Measurements from ENCODE around the gene TRIO.

The TRIO gene

GRCh38 chr5:14327624-14328023, 184.5 kb downstream of the TRIO start:
- DNase-seq (ENCODE audit: low read depth): no peak

- DNase-seq (ENCODE audit: low read depth): no peak
Observed at GRCh38 chr5:14328144-14328543, 185.0 kb downstream of the TRIO start.

GRCh38 chr5:14330291-14330690, 187.1 kb downstream of the TRIO start:
- no peak for DNase-seq (ENCODE audit: low read depth)

GRCh38 chr5:14330729-14331385, 187.7 kb downstream of the TRIO start:
- DNase-seq (ENCODE audit: low read depth): no peak

- no peak for DNase-seq (ENCODE audit: low read depth)
Observed at GRCh38 chr5:14331386-14331781, 188.2 kb downstream of the TRIO start.

GRCh38 chr5:14332038-14332631, 189.0 kb downstream of the TRIO start:
- DNase-seq (ENCODE audit: low read depth): no peak

- DNase-seq (ENCODE audit: low read depth): no peak
Observed at GRCh38 chr5:14332746-14333145, 189.6 kb downstream of the TRIO start.

- no peak for DNase-seq (ENCODE audit: low read depth)
Observed at GRCh38 chr5:14337593-14337992, 194.5 kb downstream of the TRIO start.

- no peak for DNase-seq (ENCODE audit: low read depth)
Observed at GRCh38 chr5:14339468-14339867, 196.3 kb downstream of the TRIO start.

GRCh38 chr5:14341571-14342230, 198.6 kb downstream of the TRIO start:
- DNase-seq (ENCODE audit: low read depth): no peak

GRCh38 chr5:14342306-14342705, 199.2 kb downstream of the TRIO start:
- DNase-seq (ENCODE audit: low read depth): no peak

- DNase-seq (ENCODE audit: low read depth): no peak
Observed at GRCh38 chr5:14343376-14343775, 200.2 kb downstream of the TRIO start.

GRCh38 chr5:14347522-14347921, 204.4 kb downstream of the TRIO start:
- DNase-seq (ENCODE audit: low read depth): no peak

GRCh38 chr5:14348142-14348541, 205.0 kb downstream of the TRIO start:
- DNase-seq (ENCODE audit: low read depth): no peak

- DNase-seq (ENCODE audit: low read depth): no peak
Observed at GRCh38 chr5:14349029-14349428, 205.9 kb downstream of the TRIO start.

- no peak for DNase-seq (ENCODE audit: low read depth)
Observed at GRCh38 chr5:14351086-14351661, 208.0 kb downstream of the TRIO start.

- DNase-seq (ENCODE audit: low read depth): no peak
Observed at GRCh38 chr5:14351845-14352712, 208.9 kb downstream of the TRIO start.

- DNase-seq (ENCODE audit: low read depth): no peak
Observed at GRCh38 chr5:14353726-14354474, 210.8 kb downstream of the TRIO start.

GRCh38 chr5:14355391-14355790, 212.2 kb downstream of the TRIO start:
- no peak for DNase-seq (ENCODE audit: low read depth)

- DNase-seq (ENCODE audit: low read depth): no peak
Observed at GRCh38 chr5:14356305-14356704, 213.2 kb downstream of the TRIO start.

GRCh38 chr5:14357441-14357840, 214.3 kb downstream of the TRIO start:
- no peak for DNase-seq (ENCODE audit: low read depth)

- no peak for DNase-seq (ENCODE audit: low read depth)
Observed at GRCh38 chr5:14357851-14358250, 214.7 kb downstream of the TRIO start.

All from non-pigmented ciliary epithelial cell (primary cell).